Measurements from ENCODE around the gene SCYL2.
A peak's percentile ranks its signal among the peaks of the same experiment; 100 is the strongest.
"Not testable (repeated sequence)": the region's sequence is repeated elsewhere in the genome, so short reads cannot be mapped to it uniquely, and the experiment has no call there.

SCYL2 gene

GRCh38 chr12:100331871-100332270 lies 64.9 kb downstream of the SCYL2 start:
- DNase-seq: no peak

GRCh38 chr12:100332852-100333251 lies 65.9 kb downstream of the SCYL2 start:
- no peak for DNase-seq

GRCh38 chr12:100337299-100337698 lies 70.3 kb downstream of the SCYL2 start:
- no peak for DNase-seq

GRCh38 chr12:100337727-100338126 lies 70.8 kb downstream of the SCYL2 start:
- DNase-seq: no peak

- no peak for DNase-seq
Measured at GRCh38 chr12:100339071-100339470, 72.1 kb downstream of the SCYL2 start.

GRCh38 chr12:100342897-100343296 lies 75.9 kb downstream of the SCYL2 start:
- DNase-seq: not testable (repeated sequence)

- not testable (repeated sequence) for DNase-seq
Measured at GRCh38 chr12:100344351-100344750, 77.4 kb downstream of the SCYL2 start.

GRCh38 chr12:100345020-100345767 lies 78.2 kb downstream of the SCYL2 start:
- DNase-seq: no peak

- no peak for DNase-seq
Measured at GRCh38 chr12:100346660-100347059, 79.7 kb downstream of the SCYL2 start.

- peak; percentile 68 for DNase-seq
Measured at GRCh38 chr12:100348657-100349454, 81.9 kb downstream of the SCYL2 start.

GRCh38 chr12:100356644-100357223 lies 89.8 kb downstream of the SCYL2 start, which contains the start of gene SLC17A8:
Gene SLC17A8 (plus strand): TSS chr12:100357074. CDS start chr12:100357392, 318 bp downstream.
- no peak for DNase-seq

GRCh38 chr12:100359248-100359647 lies 92.3 kb downstream of the SCYL2 start:
- no peak for DNase-seq

- DNase-seq: no peak
Measured at GRCh38 chr12:100359822-100360221, 92.8 kb downstream of the SCYL2 start.

- no peak for DNase-seq
Measured at GRCh38 chr12:100360450-100360849, 93.5 kb downstream of the SCYL2 start.

GRCh38 chr12:100364324-100364723 lies 97.3 kb downstream of the SCYL2 start:
- no peak for DNase-seq

- no peak for DNase-seq
Measured at GRCh38 chr12:100365411-100365810, 98.4 kb downstream of the SCYL2 start.

- no peak for DNase-seq
Measured at GRCh38 chr12:100368066-100368465, 101.1 kb downstream of the SCYL2 start.

GRCh38 chr12:100371146-100371545 lies 104.2 kb downstream of the SCYL2 start:
- no peak for DNase-seq

- DNase-seq: no peak
Measured at GRCh38 chr12:100372853-100373640, 106.1 kb downstream of the SCYL2 start.

GRCh38 chr12:100375038-100375735 lies 108.2 kb downstream of the SCYL2 start:
- peak; percentile 90 for DNase-seq

- no peak for DNase-seq
Measured at GRCh38 chr12:100376161-100376560, 109.2 kb downstream of the SCYL2 start.

GRCh38 chr12:100381379-100381778 lies 114.4 kb downstream of the SCYL2 start:
- DNase-seq: no peak
